Gastroesophageal sphincter (tissue), 3 donors: Measurements from ENCODE around the gene ACAT2.

ENCODE experiments used
- CTCF ChIP-seq, 4 experiments: fragments of 200-600 bp in 2 of 4; fragments of 450-650 bp in 2 of 4; sonication (generic) in 1 of 4; IDR thresholded peaks; one replicate each; pipeline ENCODE4 v1.5.1; 2017 to 2019; ENCODE audit warnings: antibody characterized with exemption in 4 of 4, mild to moderate bottlenecking in 2 of 4, moderate library complexity in 2 of 4
- EP300 ChIP-seq: sonication (generic); formaldehyde crosslinking; IDR thresholded peaks from one replicate; pipeline ENCODE4 v1.6.1; 2017; ENCODE audit warnings: antibody characterized with exemption, mild to moderate bottlenecking
- POLR2A ChIP-seq, 2 donors: fragments of 450-650 bp; IDR thresholded peaks; one replicate each; pipeline ENCODE4 v1.6.1; 2017; ENCODE audit warnings: antibody characterized with exemption in 2 of 2, mild to moderate bottlenecking in 2 of 2, moderate library complexity in 1 of 2
- POLR2AphosphoS5 ChIP-seq: sonication (generic); formaldehyde crosslinking; IDR thresholded peaks from one replicate; pipeline ENCODE4 v1.6.1; 2017; ENCODE audit warnings: antibody characterized with exemption

- no peak for TF ChIP-seq POLR2A (IDR thresholded peaks at IDR 0.05)
- no peak for TF ChIP-seq CTCF (IDR thresholded peaks at IDR 0.05)
- no peak for TF ChIP-seq POLR2AphosphoS5
- no peak for TF ChIP-seq EP300
These were observed 15.5 kb downstream of the ACAT2 start for GRCh38 chr6:159777240-159777904.
